ENCODE measurements around the gene CFAP68. TPM values are rescaled to one million over a fixed set of nuclear protein-coding genes. Genes with fewer than 3 reads are reported as not detected.
A peak's percentile ranks its signal among the peaks of the same experiment; 100 is the strongest.

The CFAP68 gene
- total RNA-seq, 1 donor from 2014 or later, result 22.8 TPM

GRCh38 chr11:111933872-111934271, 54.5 kb downstream of the CFAP68 start:
- no peak overlapping the region for H3K27ac Mint-ChIP-seq (ENCODE audit: unreplicated experiment)
- no peaks in the 10 kb centered on the region for H3K9me3 Mint-ChIP-seq
- DNase-seq (ENCODE audit: low read depth, low spot score), result no peak
- H3K4me3 Mint-ChIP-seq, result peak overlapping the region; percentile 33
- H3K27me3 Mint-ChIP-seq (ENCODE audit: low read depth), result no peaks in the 10 kb centered on the region
- TF ChIP-seq CTCF (conservative IDR thresholded peaks at IDR 0.05), result no peak
- no peaks in the 10 kb centered on the region for H3K36me3 Mint-ChIP-seq (ENCODE audit: low read depth)
- H3K4me1 Mint-ChIP-seq, result peaks cover 41% of the 10 kb centered on the region

GRCh38 chr11:111934306-111934705, 55.0 kb downstream of the CFAP68 start:
- no peak for DNase-seq (ENCODE audit: low read depth, low spot score)
- no peak for TF ChIP-seq CTCF (conservative IDR thresholded peaks at IDR 0.05)
- Mint-ChIP-seq H3K27me3 (ENCODE audit: low read depth) (no peaks in the 10 kb centered on the region), H3K36me3 (ENCODE audit: low read depth) (no peaks in the 10 kb centered on the region), H3K27ac (ENCODE audit: unreplicated experiment) (no peak overlapping the region), H3K4me3 (peak overlapping the region; percentile 33), H3K9me3 (no peaks in the 10 kb centered on the region), H3K4me1 (peaks cover 45% of the 10 kb centered on the region)

Other genes starting within 250 kb of the CFAP68 start
- 78.0 and 80.4 TPM in 2 replicates for gene PPP2R1B, start 113.2 kb upstream of the CFAP68 start, total RNA-seq
- 50.4 and 55.5 TPM in 2 replicates for gene ALG9, start 8.0 kb upstream of the CFAP68 start, total RNA-seq
- gene FDXACB1, start 376 bp upstream of the CFAP68 start, total RNA-seq, result 4.8 and 5.0 TPM in 2 replicates
- gene CRYAB, start 32.2 kb downstream of the CFAP68 start, total RNA-seq, result not detected in 2 replicates
- gene HSPB2, start 33.2 kb downstream of the CFAP68 start, total RNA-seq, result not detected in 2 replicates
- gene C11orf52, start 39.4 kb downstream of the CFAP68 start, total RNA-seq, result not detected in 2 replicates
- gene DIXDC1, start 57.8 kb downstream of the CFAP68 start, total RNA-seq, result 24.4 and 24.6 TPM in 2 replicates
- 52.4 and 52.9 TPM in 2 replicates for gene DLAT, start 145.9 kb downstream of the CFAP68 start, total RNA-seq
- 3.6 and 4.5 TPM in 2 replicates for gene PIH1D2, start 194.5 kb downstream of the CFAP68 start, total RNA-seq
- 33.1 and 34.4 TPM in 2 replicates for gene NKAPD1, start 194.8 kb downstream of the CFAP68 start, total RNA-seq
- gene TIMM8B, start 207.2 kb downstream of the CFAP68 start, total RNA-seq, result 90.8 and 92.7 TPM in 2 replicates
- 41.4 and 48.1 TPM in 2 replicates for gene SDHD, start 207.3 kb downstream of the CFAP68 start, total RNA-seq

All from neural crest cell (in vitro differentiated cells).